GM12865 (cell line): Measurements from ENCODE around the gene NRP1.
A peak's percentile ranks its signal among the peaks of the same experiment; 100 is the strongest.

Experiments
- DNase-seq: peaks from one replicate; pipeline ENCODE4 v3.0.0; 2010; ENCODE audit warnings: low read depth
- H3K4me3 ChIP-seq: 2 replicates; pipeline ENCODE4 v1.5.1; 2011; ENCODE audit warnings: mild to moderate bottlenecking, low read depth, low read length, control low read depth
- CTCF ChIP-seq: IDR thresholded peaks from 2 replicates; pipeline ENCODE4 v1.5.1; 2011; ENCODE audit warnings: low read length, control low read depth, low read depth, inconsistent platforms; ENCODE audit not compliant: insufficient read depth; ENCODE audit errors: missing control alignments

The NRP1 gene

GRCh38 chr10:33195608-33196376, 138.7 kb downstream of the NRP1 start:
- DNase-seq, result no peak
- H3K4me3 ChIP-seq, result no peak overlapping the region
- no peak for TF ChIP-seq CTCF

GRCh38 chr10:33193701-33194521, 140.6 kb downstream of the NRP1 start:
- DNase-seq, result no peak
- no peak for TF ChIP-seq CTCF
- no peak overlapping the region for H3K4me3 ChIP-seq

GRCh38 chr10:33193057-33193700, 141.3 kb downstream of the NRP1 start:
- TF ChIP-seq CTCF, result peak; percentile 68
- no peak overlapping the region for H3K4me3 ChIP-seq
- peak; percentile 75 for DNase-seq

GRCh38 chr10:33192190-33192589, 142.3 kb downstream of the NRP1 start:
- no peak for TF ChIP-seq CTCF
- DNase-seq, result no peak
- H3K4me3 ChIP-seq, result no peak overlapping the region

GRCh38 chr10:33190406-33190805, 144.1 kb downstream of the NRP1 start:
- TF ChIP-seq CTCF, result no peak
- no peak for DNase-seq
- no peak overlapping the region for H3K4me3 ChIP-seq

- TF ChIP-seq CTCF, result no peak
- no peak overlapping the region for H3K4me3 ChIP-seq
- no peak for DNase-seq
Measured at GRCh38 chr10:33189808-33190207, 144.7 kb downstream of the NRP1 start.
